Spleen (tissue), 7 donors: ENCODE data around the gene COQ10B.

Source experiments
- CTCF ChIP-seq, 11 experiments: fragments of 200-600 bp in 7 of 11; fragments of 450-650 bp in 4 of 11; sonication (generic) in 4 of 11; IDR thresholded peaks in 8 of 11; conservative IDR thresholded peaks in 3 of 11; 1 replicate in 7 of 11; 2 replicates in 4 of 11; pipeline versions ENCODE4 v1.4.0 to v1.8.0; 2016 to 2021; ENCODE audit warnings: antibody characterized with exemption in 11 of 11, inconsistent platforms in 4 of 11, mild to moderate bottlenecking in 1 of 11
- POLR2A ChIP-seq, 3 donors: fragments of 450-650 bp; IDR thresholded peaks; one replicate each; pipeline ENCODE4 v1.5.1; 2017; ENCODE audit warnings: antibody characterized with exemption in 3 of 3, mild to moderate bottlenecking in 1 of 3
- donor health status: DM: no; HTN: no; CAD: no; lungs with moderate emphysema.
- donor health status: DM: no; HTN: no; CAD: no.
- donor health status: DM: no; HTN: no; CAD: no.

GRCh38 chr2:197500503-197501131 is 47.3 kb downstream of the COQ10B start:
- TF ChIP-seq CTCF (IDR thresholded peaks at IDR 0.05 in 8 of 11, conservative IDR thresholded peaks at IDR 0.05 in 3 of 11) = no peak
- no peak for TF ChIP-seq POLR2A (IDR thresholded peaks at IDR 0.05)
